Karpas-422 (cell line): ENCODE results near the gene HOXD12. TPM values are rescaled to one million over a fixed set of nuclear protein-coding genes. Genes with fewer than 3 reads are reported as not detected.

Experiments
- DNase-seq: peaks from one replicate; pipeline ENCODE4 v3.0.0-alpha.2; 2015
- H2AFZ ChIP-seq: fragments of 200-600 bp; sonication (generic); 2 replicates; pipeline ENCODE4 v1.6.1; 2014; ENCODE audit warnings: antibody characterized with exemption, low read length, mixed read lengths
- H3K27ac ChIP-seq: fragments of 200-600 bp; sonication (generic); 2 replicates; pipeline ENCODE4 v1.5.1; 2014; ENCODE audit warnings: mild to moderate bottlenecking, low read length, moderate library complexity
- H3K27me3 ChIP-seq: fragments of 200-600 bp; sonication (generic); 2 replicates; pipeline ENCODE4 v1.6.1; 2014; ENCODE audit warnings: low read length, mixed read lengths
- H3K36me3 ChIP-seq: fragments of 200-600 bp; sonication (generic); 2 replicates; pipeline ENCODE4 v1.6.1; 2014; ENCODE audit warnings: low read length, mixed read lengths; ENCODE audit not compliant: insufficient read depth
- H3K4me1 ChIP-seq: fragments of 200-600 bp; sonication (generic); 2 replicates; pipeline ENCODE4 v1.6.1; 2014; ENCODE audit warnings: mild to moderate bottlenecking, low read length, mixed read lengths
- H3K4me2 ChIP-seq: fragments of 200-600 bp; sonication (generic); 2 replicates; pipeline ENCODE4 v1.6.1; 2014; ENCODE audit warnings: low read length, low read depth, mild to moderate bottlenecking; ENCODE audit not compliant: poor library complexity, severe bottlenecking
- H3K4me3 ChIP-seq: fragments of 200-600 bp; sonication (generic); 2 replicates; pipeline ENCODE4 v1.5.1; 2014; ENCODE audit warnings: mild to moderate bottlenecking, antibody characterized with exemption, low read length, mixed read lengths
- H3K79me2 ChIP-seq: fragments of 200-600 bp; sonication (generic); 2 replicates; pipeline ENCODE4 v1.6.1; 2014; ENCODE audit warnings: mild to moderate bottlenecking, low read length, mixed read lengths
- H3K9ac ChIP-seq: fragments of 200-600 bp; sonication (generic); 2 replicates; pipeline ENCODE4 v1.6.0; 2014; ENCODE audit warnings: low read length
- H3K9me2 ChIP-seq: fragments of 200-600 bp; sonication (generic), shearing (Covaris generic); replicated peaks from 2 replicates; pipeline ENCODE4 v1.6.0; 2014; ENCODE audit warnings: mild to moderate bottlenecking, low read length, moderate library complexity; ENCODE audit not compliant: insufficient read depth
- H3K9me3 ChIP-seq: fragments of 300-700, 200-600 bp; sonication (generic); 2 replicates; pipeline ENCODE4 v1.6.1; 2014; ENCODE audit warnings: low read length, mixed read lengths
- H4K20me1 ChIP-seq: fragments of 200-600 bp; sonication (generic); 2 replicates; pipeline ENCODE4 v1.6.1; 2014; ENCODE audit warnings: mild to moderate bottlenecking, antibody characterized with exemption, low read length, low read depth; ENCODE audit not compliant: insufficient read depth
- total RNA-seq: library from RNA; depleted of rRNA; stranded (reverse); fragments of >200 nt; shearing (Covaris generic); gene quantifications from 2 replicates; pipeline ENCODE4 v1.2.3, GENCODE V29; 2014; ENCODE audit warnings: low replicate concordance

HOXD12 gene
- total RNA-seq, 1 experiment from 2014 or later = 1.0 TPM

DNA sequence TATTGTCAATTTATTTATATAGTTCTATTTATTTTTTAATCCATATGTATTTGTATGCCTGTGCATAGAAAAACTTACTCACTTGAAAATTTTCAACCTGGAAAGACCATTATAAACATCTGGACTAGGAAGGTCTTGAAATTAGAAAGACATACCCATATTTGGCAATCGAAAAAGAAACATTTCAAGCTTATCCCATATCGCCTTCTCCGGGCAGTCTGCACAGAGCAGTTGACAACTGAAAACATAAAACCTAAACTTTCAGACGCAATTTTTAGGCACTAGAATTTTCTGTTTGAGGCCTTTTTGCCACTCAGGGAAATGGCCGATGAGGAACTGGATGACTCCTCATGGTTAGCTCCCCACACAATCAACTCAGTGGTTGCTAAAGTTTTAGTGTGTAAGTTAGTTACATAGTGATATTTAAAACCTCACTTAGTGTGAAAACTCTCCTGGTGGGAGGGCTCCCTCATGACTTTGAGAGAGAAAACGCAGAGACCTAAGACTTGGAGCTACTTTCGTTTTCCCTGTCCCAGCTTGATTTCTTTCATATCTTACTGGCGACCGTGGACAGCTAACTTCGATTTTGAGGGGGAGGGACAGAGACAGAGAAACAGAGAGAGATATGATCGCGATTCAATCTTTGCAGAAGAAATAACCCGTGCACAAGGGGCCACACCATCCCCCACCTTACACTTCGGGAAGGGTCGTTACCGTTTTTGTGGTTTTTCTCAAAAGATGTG lies 3.2 kb upstream of the HOXD12 start:
- H3K9ac ChIP-seq = peak overlapping the region; percentile 71
- DNase-seq = peak; percentile 55

DNA sequence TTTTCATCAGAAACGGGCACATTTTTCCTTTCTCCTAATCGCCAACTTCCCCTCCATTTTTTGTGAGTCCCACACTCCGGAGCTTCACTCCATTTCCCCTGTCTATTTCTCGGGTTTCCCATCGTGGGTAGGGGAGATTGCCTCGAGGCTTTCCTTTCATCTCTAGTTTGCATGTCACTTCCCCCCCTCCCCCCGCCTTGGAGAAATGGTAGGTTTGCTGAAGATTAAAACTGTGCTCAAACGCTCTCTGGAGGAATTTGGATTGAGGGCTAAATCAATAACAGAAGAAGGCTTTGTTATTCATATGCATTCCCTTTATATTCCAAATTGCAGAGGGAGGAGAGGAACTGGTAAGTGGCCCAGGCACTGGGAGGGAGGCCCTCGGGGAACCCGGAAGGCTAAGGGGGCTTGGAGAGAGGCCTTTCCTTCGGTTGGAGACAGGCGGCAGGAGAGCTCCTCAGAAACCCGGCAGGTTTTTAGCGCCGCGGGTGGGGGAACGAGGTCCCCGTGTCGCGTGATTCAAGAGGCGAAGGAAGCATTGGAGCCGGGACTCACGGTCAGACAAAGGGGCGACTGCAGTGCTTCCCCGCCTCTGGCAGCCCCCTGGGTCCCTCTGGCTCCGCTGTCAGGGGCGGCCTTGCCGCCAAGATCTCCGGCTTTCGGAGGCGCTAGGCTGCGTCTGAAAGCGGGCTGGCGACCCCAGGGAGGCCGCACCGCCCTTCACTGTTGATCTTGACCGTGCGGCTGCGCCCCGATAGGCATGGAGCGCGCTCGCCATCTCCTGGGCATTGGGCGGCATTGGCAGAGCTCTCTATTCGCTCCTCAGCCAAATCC lies 2.4 kb upstream of the HOXD12 start:
- Histone ChIP-seq H3K79me2 (no peaks in the 10 kb centered on the region), H3K4me3 (peak overlapping the region; percentile 69), H3K9me3 (no peaks in the 10 kb centered on the region), H3K9ac (peak overlapping the region; percentile 71), H3K27me3 (no peaks in the 10 kb centered on the region), H3K4me2 (peak overlapping the region; percentile 97), H2AFZ (peak overlapping the region; percentile 97), H3K36me3 (no peaks in the 10 kb centered on the region), H3K9me2 (no peaks in the 10 kb centered on the region), H3K27ac (no peak overlapping the region), H3K4me1 (peaks cover 17% of the 10 kb centered on the region), H4K20me1 (no peaks in the 10 kb centered on the region)
- peak; percentile 91 for DNase-seq

More for the DNA sequence above, 3.2 kb upstream of the HOXD12 start:
- Histone ChIP-seq H3K9me3 (no peaks in the 10 kb centered on the region), H3K36me3 (no peaks in the 10 kb centered on the region), H3K27ac (no peak overlapping the region), H2AFZ (peak overlapping the region; percentile 97), H3K4me2 (peak overlapping the region; percentile 97), H3K27me3 (no peaks in the 10 kb centered on the region), H3K4me3 (peak overlapping the region; percentile 69), H4K20me1 (no peaks in the 10 kb centered on the region), H3K9me2 (no peaks in the 10 kb centered on the region), H3K4me1 (peaks cover 17% of the 10 kb centered on the region), H3K79me2 (no peaks in the 10 kb centered on the region)

GRCh38 chr2:176097820-176098365 lies 1.7 kb upstream of the HOXD12 start:
- peak overlapping the region; percentile 71 for H3K9ac ChIP-seq
- H3K4me3 ChIP-seq = peak overlapping the region; percentile 69; the same call in 1 of the 2 replicates
- H4K20me1 ChIP-seq = no peaks in the 10 kb centered on the region
- H3K9me2 ChIP-seq = no peaks in the 10 kb centered on the region
- H3K27me3 ChIP-seq = no peaks in the 10 kb centered on the region
- peak overlapping the region; percentile 97 for H3K4me2 ChIP-seq
- H3K9me3 ChIP-seq = no peaks in the 10 kb centered on the region
- peaks cover 17% of the 10 kb centered on the region for H3K4me1 ChIP-seq
- no peaks in the 10 kb centered on the region for H3K36me3 ChIP-seq
- H3K27ac ChIP-seq = no peak overlapping the region
- DNase-seq = no peak
- no peak overlapping the region for H2AFZ ChIP-seq
- H3K79me2 ChIP-seq = no peaks in the 10 kb centered on the region

- no peaks in the 10 kb centered on the region for H3K79me2 ChIP-seq
- H3K4me2 ChIP-seq = no peak overlapping the region
- H3K9me3 ChIP-seq = no peaks in the 10 kb centered on the region
- H4K20me1 ChIP-seq = no peaks in the 10 kb centered on the region
- H3K4me3 ChIP-seq = no peak overlapping the region; the same call in 1 of the 2 replicates
- H3K9ac ChIP-seq = no peak overlapping the region
- no peaks in the 10 kb centered on the region for H3K9me2 ChIP-seq
- H3K27ac ChIP-seq = no peak overlapping the region
- no peaks in the 10 kb centered on the region for H3K27me3 ChIP-seq
- H3K4me1 ChIP-seq = peaks cover 17% of the 10 kb centered on the region
- no peak overlapping the region for H2AFZ ChIP-seq
- no peak for DNase-seq
- no peaks in the 10 kb centered on the region for H3K36me3 ChIP-seq
Observed at GRCh38 chr2:176098366-176099158, 1.0 kb upstream of the HOXD12 start.

DNA sequence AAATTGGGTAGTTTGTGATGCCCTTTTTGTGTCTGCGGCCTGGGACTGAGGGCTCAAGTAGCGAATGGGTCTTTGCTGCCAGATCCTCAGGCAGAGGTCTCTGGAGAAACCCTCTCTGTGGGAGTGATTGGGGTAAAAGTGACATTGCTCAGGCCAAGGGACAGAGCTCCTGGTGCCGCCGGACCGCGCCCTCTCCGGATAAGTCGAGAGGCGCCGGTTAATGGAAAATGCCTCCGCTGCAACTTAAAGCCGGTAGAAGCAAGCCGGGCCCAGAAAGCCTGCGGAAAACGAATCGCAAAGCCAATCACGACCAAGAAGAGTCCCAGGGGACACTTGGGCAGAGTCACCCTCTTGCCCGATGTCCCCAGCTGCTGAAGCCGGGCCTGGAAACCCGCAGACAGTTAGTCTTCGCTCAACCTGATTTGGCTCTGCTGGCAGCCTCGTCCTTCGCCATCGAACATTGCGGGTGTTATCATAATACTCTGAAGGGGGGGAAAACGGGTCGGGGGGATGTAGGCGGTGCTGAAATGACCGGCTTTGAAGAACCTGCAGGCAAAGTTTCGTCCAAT lies 352 bp upstream of the HOXD12 start:
- H3K4me2 ChIP-seq = no peak overlapping the region
- no peaks in the 10 kb centered on the region for H4K20me1 ChIP-seq
- H3K9me3 ChIP-seq = no peaks in the 10 kb centered on the region
- H3K27ac ChIP-seq = no peak overlapping the region
- H3K27me3 ChIP-seq = no peaks in the 10 kb centered on the region
- no peak for DNase-seq
- H3K4me1 ChIP-seq = peaks cover 17% of the 10 kb centered on the region
- H3K36me3 ChIP-seq = no peaks in the 10 kb centered on the region
- H2AFZ ChIP-seq = no peak overlapping the region
- no peaks in the 10 kb centered on the region for H3K9me2 ChIP-seq
- no peaks in the 10 kb centered on the region for H3K79me2 ChIP-seq
- H3K4me3 ChIP-seq = no peak overlapping the region
- H3K9ac ChIP-seq = no peak overlapping the region

DNA sequence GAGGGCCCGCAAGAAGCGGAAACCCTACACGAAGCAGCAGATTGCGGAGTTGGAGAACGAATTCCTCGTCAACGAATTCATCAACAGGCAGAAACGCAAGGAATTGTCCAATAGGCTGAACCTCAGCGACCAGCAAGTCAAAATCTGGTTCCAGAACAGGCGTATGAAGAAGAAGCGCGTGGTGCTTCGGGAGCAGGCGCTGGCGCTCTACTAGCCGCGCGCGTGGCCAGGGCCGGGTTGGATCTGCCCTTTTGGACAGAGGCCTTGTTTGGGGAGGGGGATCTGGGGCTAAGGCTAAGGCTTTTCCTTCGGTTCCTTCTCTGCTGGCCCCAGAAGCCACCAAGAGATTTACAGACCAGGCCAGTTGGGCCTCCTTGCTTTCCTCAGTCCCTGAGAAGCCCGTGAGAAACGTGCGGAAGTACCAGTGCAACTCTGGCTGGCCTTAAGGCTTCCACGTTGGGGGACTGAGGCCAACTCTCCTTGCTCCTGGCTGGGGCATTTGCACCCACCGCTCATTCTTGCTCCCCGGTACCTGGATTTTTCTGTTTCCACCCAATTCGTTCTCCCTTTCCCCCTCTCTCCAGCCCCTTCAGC lies 1.0 kb downstream of the HOXD12 start:
- Histone ChIP-seq H4K20me1 (no peaks in the 10 kb centered on the region), H3K9me3 (no peaks in the 10 kb centered on the region)
- DNase-seq = no peak

GRCh38 chr2:176101216-176101830 lies 1.7 kb downstream of the HOXD12 start:
- Histone ChIP-seq H3K9ac (no peak overlapping the region), H2AFZ (no peak overlapping the region), H3K79me2 (no peaks in the 10 kb centered on the region), H3K27me3 (no peaks in the 10 kb centered on the region), H3K9me3 (no peaks in the 10 kb centered on the region), H3K4me2 (no peak overlapping the region), H3K4me3 (no peak overlapping the region), H3K27ac (no peak overlapping the region), H4K20me1 (no peaks in the 10 kb centered on the region), H3K36me3 (no peaks in the 10 kb centered on the region), H3K4me1 (peaks cover 15% of the 10 kb centered on the region), H3K9me2 (no peaks in the 10 kb centered on the region)
- DNase-seq = no peak

More for the DNA sequence above, 1.0 kb downstream of the HOXD12 start:
- no peaks in the 10 kb centered on the region for H3K79me2 ChIP-seq
- peaks cover 17% of the 10 kb centered on the region for H3K4me1 ChIP-seq
- no peak overlapping the region for H3K27ac ChIP-seq
- H3K27me3 ChIP-seq = no peaks in the 10 kb centered on the region
- H3K4me3 ChIP-seq = no peak overlapping the region
- no peak overlapping the region for H2AFZ ChIP-seq
- no peak overlapping the region for H3K9ac ChIP-seq
- no peaks in the 10 kb centered on the region for H3K36me3 ChIP-seq
- no peaks in the 10 kb centered on the region for H3K9me2 ChIP-seq
- no peak overlapping the region for H3K4me2 ChIP-seq
